Testis (tissue), 3 donors: ENCODE results near the gene SAE1. TPM values are rescaled to one million over a fixed set of nuclear protein-coding genes. Genes with fewer than 3 reads are reported as not detected.
"Not testable (repeated sequence)": the region's sequence is repeated elsewhere in the genome, so short reads cannot be mapped to it uniquely, and the experiment has no call there.

Source experiments
- DNase-seq: peaks from one replicate; pipeline ENCODE4 v3.0.0-alpha.2; 2019
- H3K27ac ChIP-seq, 2 donors: fragments of 200-600 bp; sonication (generic); one replicate each; pipeline ENCODE4 v1.5.1; 2019
- H3K27me3 ChIP-seq: fragments of 200-600 bp; sonication (generic); one replicate; pipeline ENCODE4 v1.5.1; 2019
- H3K36me3 ChIP-seq: fragments of 200-600 bp; sonication (generic); one replicate; pipeline ENCODE4 v1.5.1; 2017; ENCODE audit warnings: low read depth; ENCODE audit errors: missing control alignments
- H3K4me1 ChIP-seq: fragments of 200-600 bp; sonication (generic); one replicate; pipeline ENCODE4 v1.5.1; 2019
- H3K4me3 ChIP-seq, 2 donors: fragments of 200-600 bp; sonication (generic); one replicate each; pipeline ENCODE4 v1.5.1; 2017 to 2019
- H3K9me3 ChIP-seq: fragments of 200-600 bp; sonication (generic); one replicate; pipeline ENCODE4 v1.5.1; 2017
- CTCF ChIP-seq, 3 experiments: fragments of 450-650 bp in 2 of 3; fragments of 200-600 bp in 1 of 3; sonication (generic) in 1 of 3; IDR thresholded peaks; one replicate each; pipeline ENCODE4 v1.5.1; 2016 to 2019; ENCODE audit warnings: antibody characterized with exemption in 3 of 3, mild to moderate bottlenecking in 2 of 3, moderate library complexity in 1 of 3
- POLR2A ChIP-seq: fragments of 450-650 bp; IDR thresholded peaks from one replicate; pipeline ENCODE4 v1.6.1; 2017; ENCODE audit warnings: antibody characterized with exemption, mild to moderate bottlenecking, moderate library complexity
- WGBS, 2 donors: methylation state at CpG; one replicate each; pipeline ENCODE4 v1.1.5; 2018; 5-methylcytosine and 5-hydroxymethylcytosine counted together
- intact Hi-C: fragments of 100-400 bp; cut with DNase I; formaldehyde crosslinking; loops from one replicate; pipeline ENCODE4 v1.15.1; 2023; ENCODE audit warnings: low total_unique reads
- polyA plus RNA-seq: library from polyadenylated mRNA; stranded (reverse); fragments of 350-450 nt; fragmentation: Illumina TruSeq; extraction: RNeasy Lipid Tissue Mini Kit (QIAGEN cat#74804); gene quantifications from one replicate; pipeline ENCODE4 v1.2.3, GENCODE V29; 2014; ENCODE audit warnings: low read depth, low replicate concordance; ENCODE audit not compliant: insufficient read depth
- total RNA-seq, 2 donors: library from RNA; depleted of rRNA; stranded (reverse); fragments of >200 nt; gene quantifications; one replicate each; pipeline ENCODE4 v1.2.3, GENCODE V29; 2016

The SAE1 gene
- total and polyA plus RNA-seq, 3 donors from 2014 or later: 105 to 185 (median 124) TPM

- Histone ChIP-seq H3K9me3 (no peaks in the 10 kb centered on the region), H3K4me3 (no peak overlapping the region)
Observed at GRCh38 chr19:47097396-47098201, 33.0 kb upstream of the SAE1 start.

GRCh38 chr19:47098608-47099007, 32.0 kb upstream of the SAE1 start:
- Histone ChIP-seq H3K27ac (peak overlapping the region in 1 of 2 donors; percentile 67), H3K9me3 (no peaks in the 10 kb centered on the region), H3K4me1 (peaks cover 42% of the 10 kb centered on the region), H3K27me3 (no peaks in the 10 kb centered on the region), H3K36me3 (no peaks in the 10 kb centered on the region), H3K4me3 (no peak overlapping the region)
- no peak for DNase-seq
- WGBS, 2 donors: 88 to 94% methylated on average over 6 of the region's 6 CpGs
- intact Hi-C loops: no loop called here
- TF ChIP-seq POLR2A: no peak
- no peak for TF ChIP-seq CTCF (IDR thresholded peaks at IDR 0.05)

More at GRCh38 chr19:47097396-47098201, 33.0 kb upstream of the SAE1 start:
- TF ChIP-seq POLR2A (no peak), CTCF (IDR thresholded peaks at IDR 0.05) (no peak)
- Histone ChIP-seq H3K4me1 (peaks cover 38% of the 10 kb centered on the region), H3K27ac (peak overlapping the region; percentile 48 to 67), H3K36me3 (no peaks in the 10 kb centered on the region), H3K27me3 (no peaks in the 10 kb centered on the region)
- intact Hi-C loops: no loop called here
- peak; percentile 32 for DNase-seq
- 75 to 76% methylated on average over 20 to 31 of the region's 31 CpGs for WGBS, 2 donors

- H3K4me3 ChIP-seq: no peak overlapping the region
- WGBS, 2 donors: 74 to 78% methylated on average over 6 of the region's 6 CpGs
- intact Hi-C loops: no loop called here
- peaks cover 42% of the 10 kb centered on the region for H3K4me1 ChIP-seq
- no peaks in the 10 kb centered on the region for H3K36me3 ChIP-seq
- no peaks in the 10 kb centered on the region for H3K27me3 ChIP-seq
- peak; percentile 37 for DNase-seq
- H3K27ac ChIP-seq: peak overlapping the region in 1 of 2 donors; percentile 67
- TF ChIP-seq CTCF (IDR thresholded peaks at IDR 0.05): no peak
- TF ChIP-seq POLR2A: no peak
- no peaks in the 10 kb centered on the region for H3K9me3 ChIP-seq
Observed at GRCh38 chr19:47099576-47100050, 31.0 kb upstream of the SAE1 start.

GRCh38 chr19:47100290-47100689, 30.3 kb upstream of the SAE1 start:
- Histone ChIP-seq H3K4me1 (peaks cover 37% of the 10 kb centered on the region), H3K36me3 (no peaks in the 10 kb centered on the region), H3K9me3 (no peaks in the 10 kb centered on the region), H3K27ac (no peak overlapping the region), H3K4me3 (no peak overlapping the region), H3K27me3 (no peaks in the 10 kb centered on the region)
- 95 to 100% methylated on average over 5 of the region's 5 CpGs for WGBS, 2 donors
- DNase-seq: no peak
- intact Hi-C loops: no loop called here
- no peak for TF ChIP-seq POLR2A
- TF ChIP-seq CTCF (IDR thresholded peaks at IDR 0.05): no peak

GRCh38 chr19:47101116-47101515, 29.5 kb upstream of the SAE1 start:
- 92 to 98% methylated on average over 4 of the region's 4 CpGs for WGBS, 2 donors
- H3K4me1 ChIP-seq: peaks cover 31% of the 10 kb centered on the region
- H3K27me3 ChIP-seq, H3K9me3 ChIP-seq, DNase-seq, H3K4me3 ChIP-seq, intact Hi-C loops, H3K36me3 ChIP-seq, H3K27ac ChIP-seq: not testable (repeated sequence)
